Measurements from ENCODE around the gene KLHL8.
"Not testable (repeated sequence)": the region's sequence is repeated elsewhere in the genome, so short reads cannot be mapped to it uniquely, and the experiment has no call there.

KLHL8 gene

DNA sequence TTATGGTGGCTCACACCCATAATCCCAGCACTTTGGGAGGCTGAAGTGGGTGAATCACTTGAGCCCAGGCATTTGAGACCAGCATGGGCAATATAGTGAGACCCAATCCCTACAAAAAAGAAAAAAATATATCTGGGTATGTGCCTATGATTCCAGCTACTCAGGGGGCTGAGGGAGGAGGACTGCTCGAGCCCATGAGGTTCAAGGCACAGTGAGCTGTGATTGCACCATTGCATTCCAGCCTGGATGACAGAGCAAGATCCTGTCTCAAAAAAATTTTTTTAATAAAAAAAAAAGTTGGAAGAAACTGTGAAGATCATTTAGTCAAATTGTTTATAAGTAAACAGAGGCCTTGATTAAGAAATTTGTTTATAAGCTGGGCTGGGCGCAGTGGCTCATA, 39.7 kb downstream of the KLHL8 start:
- no peak for DNase-seq

DNA sequence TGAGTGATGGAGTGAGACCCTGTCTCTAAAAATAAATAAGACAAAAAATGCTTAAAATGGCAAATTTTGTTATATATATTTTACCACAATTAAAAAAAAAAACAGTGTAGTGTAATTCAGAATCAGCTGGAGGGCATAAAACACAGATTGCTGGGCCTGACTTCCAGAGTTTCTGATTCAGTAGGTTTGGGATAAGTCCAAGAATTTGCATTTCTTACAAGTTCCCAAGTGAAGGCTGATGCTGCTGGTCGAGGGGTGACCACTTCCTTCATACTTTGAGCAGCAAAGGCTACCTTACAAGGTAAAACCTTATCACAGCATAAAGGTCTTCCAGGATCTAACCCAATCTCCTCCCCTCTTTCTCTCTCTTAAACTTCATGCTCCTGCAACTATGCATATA, 40.7 kb downstream of the KLHL8 start:
- DNase-seq = no peak

DNA sequence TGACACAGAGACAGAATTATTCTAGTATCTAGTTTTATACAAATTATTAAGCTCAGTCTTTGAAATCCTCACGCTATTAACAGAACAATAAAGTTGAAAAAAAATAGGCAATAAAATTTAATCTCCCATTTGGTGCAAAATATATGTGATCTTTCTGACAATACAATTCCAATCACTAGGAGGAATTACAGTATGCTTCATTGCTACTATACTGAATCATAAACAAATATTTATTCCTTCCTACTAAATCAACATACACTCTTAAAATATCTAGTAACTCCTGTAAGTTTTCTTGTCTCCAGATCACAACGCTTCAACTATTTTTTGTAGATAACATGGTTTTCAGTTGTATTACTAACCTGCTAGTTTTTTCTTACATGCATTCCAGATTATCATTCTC, 45.7 kb downstream of the KLHL8 start:
- DNase-seq = no peak

DNA sequence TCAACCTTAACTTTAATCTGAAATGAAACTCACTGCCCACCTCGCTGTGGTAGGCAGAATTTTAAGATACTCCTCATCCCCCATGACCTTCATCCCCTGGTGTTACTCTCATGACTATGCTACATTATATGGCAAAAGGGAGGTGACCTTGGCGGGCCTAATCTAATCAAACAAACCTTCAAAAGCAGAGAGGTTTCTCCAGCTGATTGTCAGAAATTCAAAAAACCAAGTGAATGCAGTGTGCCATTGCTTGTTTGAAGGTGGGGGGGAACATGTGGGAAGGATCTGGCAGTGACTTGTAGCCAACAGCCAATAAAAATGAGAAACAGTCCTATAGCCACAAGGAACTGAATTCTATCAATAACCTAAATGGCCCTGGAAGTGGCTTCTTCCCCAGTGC, 48.5 kb downstream of the KLHL8 start:
- DNase-seq = no peak

- DNase-seq = no peak
Measured at GRCh38 chr4:87166296-87166854, 54.0 kb downstream of the KLHL8 start.

- DNase-seq = no peak
Measured at GRCh38 chr4:87165892-87166291, 54.5 kb downstream of the KLHL8 start.

- DNase-seq = no peak
Measured at GRCh38 chr4:87153078-87153870, 67.1 kb downstream of the KLHL8 start.

DNA sequence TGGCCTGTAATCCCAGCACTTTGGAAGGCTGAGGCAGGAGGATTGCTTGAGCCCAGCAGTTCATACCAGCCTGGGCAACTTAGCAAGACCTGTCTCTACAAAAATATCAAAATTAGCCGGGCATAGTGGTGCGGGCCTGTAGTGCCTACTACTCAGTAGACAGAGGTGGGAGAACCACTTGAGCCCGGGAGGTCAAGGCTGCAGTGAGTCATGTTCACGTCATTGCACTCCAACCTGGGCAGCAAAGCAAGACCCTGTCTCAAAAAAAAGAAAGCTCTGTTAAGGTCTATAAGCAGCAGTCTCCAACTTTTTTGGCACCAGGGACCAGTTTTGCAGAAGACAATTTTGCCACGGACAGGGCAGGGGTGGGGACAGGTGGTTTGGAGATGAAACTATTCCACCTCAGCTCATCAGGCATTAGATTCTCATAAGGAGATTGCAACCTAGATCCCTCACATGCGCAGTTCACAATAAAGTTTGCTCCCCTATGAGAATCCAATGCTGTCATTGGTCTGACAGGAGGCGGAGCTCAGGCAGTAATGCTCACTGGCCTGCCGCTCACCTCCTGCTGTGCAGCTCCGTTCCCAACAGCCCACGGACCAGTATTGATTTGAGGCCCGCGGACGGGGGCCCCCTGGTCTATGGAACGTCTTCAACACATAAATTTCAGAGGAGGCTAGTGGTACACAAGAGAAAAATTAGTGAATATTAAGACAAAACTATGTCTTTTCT, 67.9 kb downstream of the KLHL8 start:
- no peak for DNase-seq

- DNase-seq = no peak
Measured at GRCh38 chr4:87151730-87152129, 68.7 kb downstream of the KLHL8 start.

GRCh38 chr4:87150498-87151261, 69.7 kb downstream of the KLHL8 start:
- DNase-seq = peak in 25 of 56 donors; percentile 0 to 63 (median 11)

- no peak for DNase-seq
Measured at GRCh38 chr4:87147116-87147515, 73.3 kb downstream of the KLHL8 start.

DNA sequence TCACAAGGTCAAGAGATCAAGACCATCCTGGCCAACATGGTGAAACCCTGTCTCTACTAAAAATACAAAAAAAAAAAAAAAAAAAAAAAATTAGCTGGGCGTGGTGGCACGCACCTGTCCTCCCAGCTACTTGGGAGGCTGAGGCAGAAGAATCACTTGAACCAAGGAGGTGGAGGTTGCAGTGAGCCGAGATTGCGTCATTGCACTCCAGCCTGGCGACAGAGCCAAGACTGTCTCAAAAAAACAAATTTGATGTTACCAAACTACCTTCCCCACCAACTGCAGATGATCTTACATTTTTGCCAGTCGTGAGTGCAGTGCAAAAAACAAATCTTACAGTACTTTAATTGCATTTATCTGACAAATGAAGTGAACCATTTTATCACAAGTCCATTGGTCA, 74.5 kb downstream of the KLHL8 start:
- DNase-seq = not testable (repeated sequence)

DNA sequence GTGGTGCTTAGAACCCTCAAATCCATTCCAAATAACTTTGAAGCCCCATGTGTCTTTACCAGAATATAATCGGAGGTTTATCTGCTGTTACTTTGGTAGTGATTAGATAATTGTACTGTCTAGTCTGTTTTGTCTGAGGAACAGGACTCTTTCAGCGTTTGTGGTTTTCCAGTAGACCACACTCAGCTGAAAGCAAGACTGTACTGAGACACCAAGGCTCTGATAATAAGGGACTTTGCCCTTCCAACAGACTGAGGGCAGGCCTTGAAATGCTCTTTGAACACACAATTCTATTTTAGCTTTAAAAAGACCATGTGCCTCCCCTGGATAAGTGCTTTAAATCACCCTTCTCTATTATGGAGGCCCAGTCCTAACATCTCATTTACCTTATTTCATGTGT, 76.1 kb downstream of the KLHL8 start:
- no peak for DNase-seq

DNA sequence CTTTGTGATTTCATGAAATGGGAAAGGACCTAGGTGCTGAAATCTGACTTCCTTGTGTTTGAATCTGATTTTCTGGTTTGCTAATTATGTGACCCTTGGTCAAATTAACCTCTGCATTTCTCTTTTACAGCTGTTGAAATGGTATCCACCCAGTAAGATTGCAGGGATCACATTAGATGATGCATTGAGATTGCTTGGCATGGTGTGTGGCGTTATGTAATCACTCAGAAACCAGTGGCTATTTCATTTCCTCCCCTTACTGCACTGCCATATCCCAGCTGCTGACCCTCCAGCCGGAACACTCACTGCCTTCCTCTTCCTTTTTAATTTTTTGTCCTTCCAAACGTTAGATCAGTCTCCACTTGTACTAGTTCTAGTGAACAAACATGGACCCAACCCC, 79.0 kb downstream of the KLHL8 start:
- no peak for DNase-seq

- DNase-seq = no peak
Measured at GRCh38 chr4:87134122-87134521, 86.3 kb downstream of the KLHL8 start.

DNA sequence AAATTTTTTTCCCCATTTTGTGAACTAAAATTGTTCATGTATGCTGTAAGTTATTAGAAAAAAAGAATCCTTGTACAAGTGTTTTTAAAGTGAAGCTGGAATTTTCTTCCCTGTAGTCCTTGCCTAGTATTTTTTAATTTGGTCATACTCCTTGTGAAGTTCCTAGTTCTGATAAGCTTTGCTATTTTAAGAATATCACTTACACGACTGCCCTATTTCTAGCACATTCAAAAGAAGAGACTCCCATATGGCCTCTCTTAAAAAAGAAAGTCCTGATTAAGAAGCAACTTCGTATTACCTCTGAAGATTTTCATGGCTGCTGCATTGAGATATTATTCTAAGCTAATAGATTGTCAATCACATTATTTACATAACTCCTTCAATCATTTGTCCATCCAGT, 87.2 kb downstream of the KLHL8 start:
- no peak for DNase-seq

DNA sequence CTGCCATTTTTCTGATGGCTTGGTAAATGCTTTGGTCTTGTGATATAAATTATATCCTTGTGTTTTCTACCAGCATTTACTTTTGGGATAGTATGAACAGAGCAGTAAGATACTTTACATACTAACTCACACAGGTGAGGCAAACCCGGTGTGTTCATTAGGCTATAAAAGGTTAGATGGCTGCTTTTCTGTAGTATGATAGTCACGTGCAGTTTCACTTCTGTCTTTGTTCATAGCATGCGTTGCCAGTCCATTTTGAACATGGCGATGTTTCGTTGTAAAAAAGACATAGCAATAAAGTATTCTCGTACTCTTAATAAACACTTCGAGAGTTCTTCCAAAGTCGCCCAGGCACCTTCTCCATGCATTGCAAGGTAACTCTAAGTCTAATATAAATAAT, 88.4 kb downstream of the KLHL8 start:
- no peak for DNase-seq

DNA sequence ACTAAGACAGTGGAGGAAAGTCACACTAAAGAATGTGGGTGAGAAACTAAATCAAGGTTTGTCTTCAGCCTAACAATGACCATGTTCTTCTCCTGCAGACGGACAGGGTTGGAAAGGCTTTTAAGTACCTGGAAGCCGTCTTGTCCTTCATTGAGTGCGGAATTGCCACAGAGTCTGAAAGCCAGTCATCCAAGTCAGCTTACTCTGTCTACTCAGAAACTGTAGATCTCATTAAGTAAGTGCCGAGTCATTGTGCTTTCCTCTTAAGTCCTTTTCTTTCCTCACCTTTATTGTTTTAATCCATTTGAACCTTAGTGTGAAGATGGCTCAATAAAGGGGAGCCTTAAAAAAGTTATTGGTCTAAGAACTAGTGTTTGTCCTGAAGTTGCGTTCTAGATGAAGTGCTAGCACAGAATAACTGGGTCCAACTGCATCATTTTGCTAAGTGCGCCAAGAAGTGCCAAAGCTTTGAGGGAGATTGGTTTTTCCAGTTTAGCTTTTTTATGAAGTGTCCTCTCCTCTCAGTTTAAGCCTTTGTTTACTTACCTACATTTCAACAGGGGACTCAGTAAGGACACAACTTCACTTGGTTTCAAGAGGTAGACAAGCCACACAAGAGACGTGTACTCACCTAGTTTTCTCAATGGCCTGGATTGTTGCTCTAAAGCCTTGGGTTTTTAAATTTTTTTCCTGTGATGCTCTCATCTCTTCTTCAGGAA, 89.3 kb downstream of the KLHL8 start:
- no peak for DNase-seq

- no peak for DNase-seq
Measured at GRCh38 chr4:87129681-87130080, 90.7 kb downstream of the KLHL8 start.

GRCh38 chr4:87128006-87128705, 92.3 kb downstream of the KLHL8 start:
- no peak for DNase-seq

GRCh38 chr4:87126056-87126455, 94.4 kb downstream of the KLHL8 start:
- DNase-seq = no peak
